HepG2 (cell line): ENCODE results near the gene MECR. TPM values are rescaled to one million over a fixed set of nuclear protein-coding genes. Genes with fewer than 3 reads are reported as not detected.

Experiments
- ATAC-seq: fragments of 200-7000 bp; cut with Tn5 transposase; 3 replicates; pipeline ENCODE4 v1.9.1; 2020; ENCODE audit warnings: mild to moderate bottlenecking, moderate library complexity
- BruUV-seq: library from RNA; stranded (reverse); fragments of 400-500 nt; replicated peaks from 2 replicates; lab custom pipeline; 2021; lab: Mats Ljungman, UMichigan
- CTCF ChIA-PET: fragments of 300-600 bp; formaldehyde crosslinking; extraction: SDS; loops from one replicate; lab custom pipeline; 2021; ENCODE audit warnings: low total read pairs, inconsistent platforms, low intra/inter-chr PET ratio; lab: Yijun Ruan, JAX
- POLR2A ChIA-PET: fragments of 350-600 bp; sonication (Branson Sonifier 250); formaldehyde crosslinking; loops from one replicate; lab custom pipeline; 2020; ENCODE audit warnings: antibody characterized with exemption, inconsistent platforms; lab: Yijun Ruan, JAX
- DNase-seq: peaks from one replicate; pipeline ENCODE4 v3.0.0-alpha.2; 2015; ENCODE audit warnings: low spot score
- FAIRE-seq: peaks from 3 replicates; lab custom pipeline; 2011; peaks lifted over from hg19 to GRCh38; lab: Jason Lieb, UNC
- H2AFZ ChIP-seq: one replicate; pipeline ENCODE4 v1.6.1; 2011; ENCODE audit warnings: low read length, inconsistent platforms
- H3K27ac ChIP-seq: fragments of 300-600 bp; 3 replicates; pipeline ENCODE4 v1.8.0; 2011; ENCODE audit warnings: mixed run types, mild to moderate bottlenecking, mixed read lengths, low read length, inconsistent platforms; ENCODE audit not compliant: insufficient read depth; ENCODE audit errors: extremely low read length
- H3K27me3 ChIP-seq, 2 experiments: fragments of 200-600 bp in 1 of 2; 2 replicates in 1 of 2; 3 replicates in 1 of 2; pipeline versions ENCODE4 v1.6.0 to v1.8.0; 2011; ENCODE audit warnings: low read length in 2 of 2, mild to moderate bottlenecking in 2 of 2, moderate library complexity in 2 of 2, inconsistent platforms in 1 of 2; ENCODE audit not compliant: insufficient read depth in 2 of 2, control insufficient read depth in 1 of 2
- H3K36me3 ChIP-seq, 2 experiments: fragments of 200-600 bp in 1 of 2; replicated peaks in 1 of 2; 2 replicates in 1 of 2; 3 replicates in 1 of 2; pipeline versions ENCODE4 v1.5.1 to v1.8.0; 2011; ENCODE audit warnings: low read length in 2 of 2, inconsistent platforms in 1 of 2; ENCODE audit not compliant: insufficient read depth in 2 of 2, control insufficient read depth in 1 of 2
- H3K4me1 ChIP-seq: 2 replicates; pipeline ENCODE4 v1.5.1; 2012; ENCODE audit warnings: low read length, inconsistent platforms; ENCODE audit not compliant: insufficient read depth
- H3K4me2 ChIP-seq: 2 replicates; pipeline ENCODE4 v1.6.0; 2011; ENCODE audit warnings: low read depth, low read length, inconsistent platforms
- H3K4me3 ChIP-seq, 3 experiments: fragments of 200-600 bp in 1 of 3; sonication (generic), shearing (Covaris generic) in 1 of 3; replicated peaks in 1 of 3; 2 replicates each; pipeline ENCODE4 v1.5.1; 2011 to 2016; ENCODE audit warnings: low read length in 3 of 3, inconsistent platforms in 2 of 3, low read depth in 2 of 3, mild to moderate bottlenecking in 2 of 3, control low read depth in 1 of 3, mixed read lengths in 1 of 3; ENCODE audit not compliant: insufficient read depth in 1 of 3
- H3K79me2 ChIP-seq: one replicate; pipeline ENCODE4 v1.6.1; 2011; ENCODE audit warnings: low read length, inconsistent platforms; ENCODE audit not compliant: insufficient read depth
- H3K9ac ChIP-seq: 2 replicates; pipeline ENCODE4 v1.6.0; 2011; ENCODE audit warnings: mild to moderate bottlenecking, low read depth, low read length, inconsistent platforms; ENCODE audit not compliant: insufficient read depth
- H3K9me3 ChIP-seq: 2 replicates; pipeline ENCODE4 v1.5.1; 2012; ENCODE audit warnings: mild to moderate bottlenecking, low read length
- H4K20me1 ChIP-seq: 2 replicates; pipeline ENCODE4 v1.6.0; 2011; ENCODE audit warnings: inconsistent platforms, mild to moderate bottlenecking, low read length, moderate library complexity; ENCODE audit not compliant: insufficient read depth
- GATAD2A ChIP-seq: IDR thresholded peaks from 2 replicates; pipeline ENCODE4 v1.6.1; 2016
- NCOA5 ChIP-seq: sonication (generic); formaldehyde crosslinking; IDR thresholded peaks from 2 replicates; pipeline ENCODE4 v1.4.0; 2020; ENCODE audit warnings: missing genetic modification reagents
- NR3C1 ChIP-seq: sonication (generic); formaldehyde crosslinking; IDR thresholded peaks from 2 replicates; pipeline ENCODE4 v1.4.0; 2020; ENCODE audit warnings: missing genetic modification reagents
- ONECUT2 ChIP-seq: sonication (generic); formaldehyde crosslinking; IDR thresholded peaks from 2 replicates; pipeline ENCODE4 v1.4.0; 2020; ENCODE audit warnings: missing genetic modification reagents
- RBFOX2 ChIP-seq: fragments of 200-400 bp; formaldehyde crosslinking; IDR thresholded peaks from 2 replicates; pipeline ENCODE4 v1.6.1; 2017; ENCODE audit warnings: low read depth, mild to moderate bottlenecking, low read length
- WGBS: methylation state at CpG from one replicate; pipeline ENCODE4 v1.1.6; 2017; ENCODE audit warnings: low lambda C conversion rate; 5-methylcytosine and 5-hydroxymethylcytosine counted together
- in situ Hi-C: cut with HindIII; loops from 2 replicates; pipeline ENCODE4 v1.10.0; 2017; ENCODE audit warnings: low pct_unique_long_range_greater_than_20kb; ENCODE audit not compliant: extremely low pct_ligation_motif_present
- intact Hi-C: fragments of 100-400 bp; cut with micrococcal nuclease; formaldehyde crosslinking; loops from one replicate; pipeline ENCODE4 v1.10.0; 2022; ENCODE audit not compliant: unreplicated experiment
- polyA plus RNA-seq, 8 experiments: library from polyadenylated mRNA; depleted of rRNA in 3 of 8; stranded (reverse) in 7 of 8; unstranded in 1 of 8; fragments of >200 nt; fragmentation: Illumina TruSeq in 4 of 8; extraction: Trizol in 4 of 8; gene quantifications; 2 replicates each; pipeline versions ENCODE4 v1.2.1 to v1.2.3, GENCODE V29; 2011 to 2016; ENCODE audit warnings: low read depth in 4 of 8, missing spikeins in 1 of 8, mixed read lengths in 1 of 8; ENCODE audit not compliant: insufficient read depth in 1 of 8
- total RNA-seq, 5 experiments: library from RNA; depleted of rRNA; stranded (reverse); fragments of >200 nt; fragmentation: Illumina TruSeq; extraction: Trizol; gene quantifications; 2 replicates each; pipeline ENCODE4 v1.2.3, GENCODE V29; 2016; ENCODE audit warnings: low read depth in 1 of 5
- TF ChIP-seq, protein P1 (sequence below): sonication (generic); formaldehyde crosslinking; IDR thresholded peaks from 2 replicates; pipeline ENCODE4 v1.5.0; 2020; ENCODE audit warnings: missing genetic modification reagents, mild to moderate bottlenecking, borderline replicate concordance
- TF ChIP-seq, protein P2 (sequence below): sonication (generic); formaldehyde crosslinking; IDR thresholded peaks from 2 replicates; pipeline ENCODE4 v1.4.0; 2020; ENCODE audit warnings: missing genetic modification reagents

Gene MECR
- total and polyA plus RNA-seq, 2 of the 13 experiments (the other 11 are each of a cell fraction or from before 2014, with no cell fraction given), result 18.8 to 24.9 TPM

DNA sequence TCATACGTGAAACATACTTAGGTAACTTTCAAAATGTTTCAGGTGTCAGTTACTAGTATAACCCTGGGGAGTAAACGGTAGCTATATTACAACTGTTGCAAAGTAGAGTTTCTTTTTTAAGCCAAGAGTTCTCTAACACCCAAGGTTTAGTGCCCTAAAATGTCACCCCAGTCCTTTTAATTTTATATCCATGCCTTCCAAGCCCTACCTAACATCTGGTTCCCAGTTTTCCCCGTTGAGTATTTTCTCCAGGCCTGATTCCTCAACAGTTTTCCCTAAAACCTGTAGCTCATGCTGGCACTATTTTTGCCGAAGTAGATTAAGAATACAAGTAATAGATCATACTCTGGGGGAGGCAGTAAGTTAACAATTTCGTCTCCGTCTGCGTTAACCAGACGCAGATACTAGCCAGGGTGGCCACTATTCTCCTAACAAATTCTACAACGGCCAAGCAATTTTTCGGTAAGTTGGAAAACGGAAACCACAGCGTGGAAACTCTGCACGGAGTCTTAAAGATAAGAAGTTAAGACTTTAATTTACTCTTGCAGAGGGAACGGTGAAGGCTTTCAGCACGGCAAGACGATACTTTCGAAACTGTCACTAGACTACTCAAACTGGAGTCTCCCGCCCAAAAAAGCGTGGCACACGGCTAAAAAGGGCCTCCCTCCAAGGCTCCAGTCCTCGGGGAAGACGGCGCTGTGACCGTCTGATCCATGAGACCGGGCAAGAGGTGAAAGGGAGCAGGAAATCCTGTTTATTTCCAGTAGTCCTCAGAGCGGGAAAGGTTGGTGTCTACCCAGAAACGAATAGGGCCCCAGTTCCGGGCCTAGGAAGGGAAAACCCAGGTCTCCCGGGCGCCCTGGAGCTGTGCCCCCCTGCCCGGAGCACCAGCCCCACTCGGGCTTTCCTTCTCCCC is 50.0 kb downstream of the MECR start (continued):
- TF ChIP-seq, protein P1, sequence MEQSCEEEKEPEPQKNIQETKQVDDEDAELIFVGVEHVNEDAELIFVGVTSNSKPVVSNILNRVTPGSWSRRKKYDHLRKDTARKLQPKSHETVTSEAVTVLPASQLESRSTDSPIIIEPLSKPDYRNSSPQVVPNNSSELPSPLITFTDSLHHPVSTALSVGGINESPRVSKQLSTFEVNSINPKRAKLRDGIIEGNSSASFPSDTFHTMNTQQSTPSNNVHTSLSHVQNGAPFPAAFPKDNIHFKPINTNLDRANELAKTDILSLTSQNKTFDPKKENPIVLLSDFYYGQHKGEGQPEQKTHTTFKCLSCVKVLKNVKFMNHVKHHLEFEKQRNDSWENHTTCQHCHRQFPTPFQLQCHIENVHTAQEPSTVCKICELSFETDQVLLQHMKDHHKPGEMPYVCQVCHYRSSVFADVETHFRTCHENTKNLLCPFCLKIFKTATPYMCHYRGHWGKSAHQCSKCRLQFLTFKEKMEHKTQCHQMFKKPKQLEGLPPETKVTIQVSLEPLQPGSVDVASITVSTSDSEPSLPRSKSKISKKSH (CRISPR knock-in tag), result peak; percentile 42; the same call in 1 of the 2 replicates
- TF ChIP-seq GATAD2A (CRISPR knock-in tag), result 0 out of 2 replicates have a peak, but pooled peaks have one; percentile 13
- TF ChIP-seq, protein P2, sequence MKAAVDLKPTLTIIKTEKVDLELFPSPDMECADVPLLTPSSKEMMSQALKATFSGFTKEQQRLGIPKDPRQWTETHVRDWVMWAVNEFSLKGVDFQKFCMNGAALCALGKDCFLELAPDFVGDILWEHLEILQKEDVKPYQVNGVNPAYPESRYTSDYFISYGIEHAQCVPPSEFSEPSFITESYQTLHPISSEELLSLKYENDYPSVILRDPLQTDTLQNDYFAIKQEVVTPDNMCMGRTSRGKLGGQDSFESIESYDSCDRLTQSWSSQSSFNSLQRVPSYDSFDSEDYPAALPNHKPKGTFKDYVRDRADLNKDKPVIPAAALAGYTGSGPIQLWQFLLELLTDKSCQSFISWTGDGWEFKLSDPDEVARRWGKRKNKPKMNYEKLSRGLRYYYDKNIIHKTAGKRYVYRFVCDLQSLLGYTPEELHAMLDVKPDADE (CRISPR knock-in tag), result peak; percentile 15; the same call in 1 of the 2 replicates

DNA sequence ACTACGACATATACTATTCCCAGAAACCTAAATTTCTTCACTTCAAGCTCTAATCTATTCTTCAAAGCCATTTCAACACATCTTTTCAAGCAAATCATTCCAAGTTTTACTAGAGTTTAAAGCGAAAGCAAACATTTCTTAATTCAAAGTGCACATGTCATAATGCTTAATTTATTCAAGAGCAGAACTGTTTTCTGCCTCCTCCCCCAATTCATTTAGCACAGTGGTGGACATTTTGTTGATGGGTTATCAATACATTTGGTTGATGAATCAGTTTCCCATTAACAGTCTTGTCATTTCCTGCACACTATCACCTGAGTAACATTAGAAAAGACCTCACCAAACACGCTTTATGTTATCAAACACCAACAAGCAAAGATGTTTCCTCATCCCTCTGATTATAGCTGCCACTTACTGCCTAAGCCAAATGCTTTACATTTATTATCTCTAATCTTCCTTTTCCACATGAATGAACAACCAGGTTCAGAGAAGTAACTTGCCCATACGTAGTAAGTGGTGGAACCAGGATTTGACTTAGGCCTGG is 51.0 kb downstream of the MECR start:
- in situ Hi-C loops (no loop called here), intact Hi-C loops (loop anchor here (5.0 to 10.0 kb wide), 2 partner anchors 292 to 535 kb away; partner anchors contain the start of genes RNU11 and TAF12)
- peaks cover 54% of the 10 kb centered on the region for H4K20me1 ChIP-seq
- ATAC-seq (no peak), FAIRE-seq (no peak), DNase-seq (peak; percentile 15)
- CTCF ChIA-PET, result no interaction called here
- peak overlapping the region; percentile 76 for H3K4me2 ChIP-seq
- no peak for TF ChIP-seq NR3C1 (CRISPR knock-in tag)
- TF ChIP-seq RBFOX2, result peak; percentile 49; the same call in 1 of the 2 replicates
- no peak for TF ChIP-seq ONECUT2 (CRISPR knock-in tag)
- TF ChIP-seq NCOA5, result no peak
- POLR2A ChIA-PET, result interaction anchor here (0.9 to 2.6 kb wide), 3 partner anchors 8 to 55 kb away, joined by 3 to 11 read pairs (median 7); no protein-coding TSS in a partner anchor
- peaks cover 0 to 16% of the 10 kb centered on the region in 2 experiments; a peak in 3 of 5 replicates for H3K36me3 ChIP-seq
- TSS peak; percentile 47 for BruUV-seq
- H3K4me3 ChIP-seq, result peak overlapping the region; percentile 90 to 99 (median 98)
- H3K4me1 ChIP-seq, result peaks cover 54% of the 10 kb centered on the region
- H2AFZ ChIP-seq, result no peak overlapping the region
- H3K79me2 ChIP-seq, result peaks cover 64% of the 10 kb centered on the region
- WGBS, result 28% methylated on average over 4 of the region's 4 CpGs
- peak overlapping the region; percentile 99 for H3K27ac ChIP-seq
- H3K9ac ChIP-seq, result peak overlapping the region; percentile 100
- H3K27me3 ChIP-seq, result no peaks in the 10 kb centered on the region; a peak in 1 of 5 replicates
- no peaks in the 10 kb centered on the region for H3K9me3 ChIP-seq
